H1 (cell line): Measurements from ENCODE around the gene MORC1. TPM values are rescaled to one million over a fixed set of nuclear protein-coding genes. Genes with fewer than 3 reads are reported as not detected.

Experiments used
- CTCF ChIA-PET: fragments of 300-600 bp; sonication (Branson Sonifier 250); formaldehyde crosslinking; loops from one replicate; lab custom pipeline; 2021; ENCODE audit not compliant: partially characterized antibody; lab: Charles Lee
- POLR2A ChIA-PET: fragments of 300-600 bp; sonication (Branson Sonifier 250); formaldehyde crosslinking; loops from one replicate; lab custom pipeline; 2021; ENCODE audit warnings: inconsistent platforms; ENCODE audit not compliant: partially characterized antibody; lab: Charles Lee
- DNase-seq, 2 experiments: peaks; one replicate each; pipeline versions ENCODE4 v3.0.0 to v3.0.0-alpha.2; 2010 to 2022; ENCODE audit warnings: low spot score in 2 of 2, low read depth in 1 of 2, mixed read lengths in 1 of 2
- FAIRE-seq: peaks from 2 replicates; lab custom pipeline; 2011; peaks lifted over from hg19 to GRCh38; lab: Jason Lieb, UNC
- H2AFZ ChIP-seq: 2 replicates; pipeline ENCODE4 v1.8.1; 2012; ENCODE audit warnings: low read length, inconsistent platforms
- H2AK5ac ChIP-seq: 2 replicates; pipeline ENCODE4 v1.6.1; 2013; ENCODE audit warnings: low read depth, low read length
- H2BK120ac ChIP-seq: replicated peaks from 2 replicates; pipeline ENCODE3; 2013; ENCODE audit warnings: low read depth, low read length, inconsistent platforms
- H2BK12ac ChIP-seq: 2 replicates; pipeline ENCODE4 v1.6.1; 2013; ENCODE audit warnings: low read depth, low read length
- H2BK15ac ChIP-seq: 2 replicates; pipeline ENCODE4 v1.6.1; 2013; ENCODE audit warnings: low read length
- H2BK20ac ChIP-seq: 2 replicates; pipeline ENCODE4 v1.6.1; 2013; ENCODE audit warnings: low read length
- H2BK5ac ChIP-seq: 2 replicates; pipeline ENCODE4 v1.6.1; 2013; ENCODE audit warnings: low read depth, low read length
- H3K14ac ChIP-seq: 2 replicates; pipeline ENCODE4 v1.6.1; 2013; ENCODE audit warnings: inconsistent platforms; ENCODE audit not compliant: insufficient read length
- H3K18ac ChIP-seq: 2 replicates; pipeline ENCODE4 v1.6.1; 2013; ENCODE audit warnings: low read length; ENCODE audit errors: extremely low read depth
- H3K23ac ChIP-seq: 2 replicates; pipeline ENCODE4 v1.6.1; 2013; ENCODE audit warnings: inconsistent platforms; ENCODE audit not compliant: insufficient read length
- H3K23me2 ChIP-seq: 2 replicates; pipeline ENCODE4 v1.6.1; 2013; ENCODE audit warnings: low read depth, low read length
- H3K27ac ChIP-seq: 2 replicates; pipeline ENCODE4 v1.6.1; 2011; ENCODE audit warnings: low read depth, low read length, inconsistent platforms
- H3K27me3 ChIP-seq, 4 experiments: replicated peaks in 1 of 4; 1 replicate in 1 of 4; 2 replicates in 3 of 4; pipeline versions ENCODE4 v1.6.1 to v1.8.1; 2011 to 2013; ENCODE audit warnings: low read length in 3 of 4, mild to moderate bottlenecking in 3 of 4, inconsistent platforms in 2 of 4, mixed read lengths in 2 of 4, moderate library complexity in 1 of 4; ENCODE audit not compliant: control insufficient read depth in 3 of 4, insufficient read depth in 3 of 4; ENCODE audit errors: extremely low read depth in 1 of 4
- H3K36me3 ChIP-seq, 4 experiments: 2 replicates each; pipeline versions ENCODE4 v1.6.1 to v1.8.1; 2011 to 2013; ENCODE audit warnings: mild to moderate bottlenecking in 4 of 4, low read length in 3 of 4, moderate library complexity in 2 of 4, control low read depth in 1 of 4, inconsistent platforms in 1 of 4; ENCODE audit not compliant: insufficient read depth in 4 of 4, control insufficient read depth in 2 of 4
- H3K4ac ChIP-seq: replicated peaks from 2 replicates; pipeline ENCODE3; 2013; ENCODE audit warnings: low read length, low read depth, mixed read lengths, inconsistent platforms; ENCODE audit not compliant: insufficient read length
- H3K4me1 ChIP-seq, 4 experiments: replicated peaks in 1 of 4; 1 replicate in 1 of 4; 2 replicates in 3 of 4; pipeline versions ENCODE4 v1.6.1 to v1.8.1; 2011 to 2013; ENCODE audit warnings: low read length in 3 of 4, inconsistent platforms in 2 of 4, mixed read lengths in 1 of 4; ENCODE audit not compliant: insufficient read depth in 4 of 4, control insufficient read depth in 3 of 4
- H3K4me2 ChIP-seq, 2 experiments: 2 replicates each; pipeline versions ENCODE4 v1.6.1 to v1.8.1; 2011 to 2013; ENCODE audit warnings: low read depth in 2 of 2, low read length in 2 of 2, control low read depth in 1 of 2, inconsistent platforms in 1 of 2, mild to moderate bottlenecking in 1 of 2; ENCODE audit not compliant: insufficient read depth in 1 of 2
- H3K4me3 ChIP-seq, 4 experiments: fragments of 200-600, 300-600 bp in 1 of 4; sonication (generic), shearing (Covaris generic), sonication (Bioruptor Twin) in 1 of 4; 2 replicates each; pipeline versions ENCODE4 v1.5.1 to v1.8.1; 2011 to 2016; ENCODE audit warnings: low read length in 4 of 4, low read depth in 3 of 4, control low read depth in 2 of 4, inconsistent platforms in 2 of 4, mild to moderate bottlenecking in 2 of 4, mixed read lengths in 1 of 4, moderate library complexity in 1 of 4; ENCODE audit not compliant: insufficient read depth in 2 of 4; ENCODE audit errors: extremely low read depth in 1 of 4
- H3K56ac ChIP-seq: replicated peaks from 2 replicates; pipeline ENCODE3; 2013; ENCODE audit warnings: low read depth, mild to moderate bottlenecking, mixed read lengths, low read length, inconsistent platforms; ENCODE audit not compliant: insufficient read length
- H3K79me1 ChIP-seq: 2 replicates; pipeline ENCODE4 v1.6.1; 2013; ENCODE audit warnings: low read depth, low read length, control low read depth
- H3K79me2 ChIP-seq, 2 experiments: 2 replicates each; pipeline versions ENCODE4 v1.6.1 to v1.8.1; 2012 to 2013; ENCODE audit warnings: low read length in 2 of 2, mild to moderate bottlenecking in 2 of 2, inconsistent platforms in 1 of 2; ENCODE audit not compliant: insufficient read depth in 2 of 2, control insufficient read depth in 1 of 2
- H3K9ac ChIP-seq, 4 experiments: replicated peaks in 1 of 4; 1 replicate in 1 of 4; 2 replicates in 3 of 4; pipeline versions ENCODE4 v1.6.1 to v1.8.1; 2011 to 2013; ENCODE audit warnings: low read depth in 3 of 4, low read length in 3 of 4, control low read depth in 2 of 4, mild to moderate bottlenecking in 2 of 4, moderate library complexity in 2 of 4, inconsistent platforms in 1 of 4; ENCODE audit errors: extremely low read depth in 1 of 4
- H3K9me3 ChIP-seq, 2 experiments: 2 replicates each; pipeline versions ENCODE4 v1.6.1 to v1.8.1; 2012 to 2013; ENCODE audit warnings: mild to moderate bottlenecking in 2 of 2, moderate library complexity in 2 of 2, control low read depth in 1 of 2, inconsistent platforms in 1 of 2, low read depth in 1 of 2, low read length in 1 of 2, mixed read lengths in 1 of 2; ENCODE audit not compliant: insufficient read depth in 2 of 2
- H4K20me1 ChIP-seq, 2 experiments: replicated peaks in 1 of 2; 2 replicates each; pipeline versions ENCODE3 to v1.8.1; 2011 to 2013; ENCODE audit warnings: inconsistent platforms in 2 of 2, low read length in 2 of 2, mild to moderate bottlenecking in 1 of 2; ENCODE audit not compliant: insufficient read depth in 2 of 2, control insufficient read depth in 1 of 2
- H4K5ac ChIP-seq: 2 replicates; pipeline ENCODE4 v1.6.1; 2013; ENCODE audit warnings: low read length, low read depth, mixed read lengths, inconsistent platforms; ENCODE audit not compliant: insufficient read length
- H4K8ac ChIP-seq: 2 replicates; pipeline ENCODE4 v1.8.0; 2013; ENCODE audit warnings: mild to moderate bottlenecking, moderate library complexity, low read length, inconsistent platforms; ENCODE audit not compliant: insufficient read depth; ENCODE audit errors: extremely low read depth
- H4K91ac ChIP-seq: replicated peaks from 2 replicates; pipeline ENCODE3; 2013; ENCODE audit warnings: low read length, mixed read lengths, inconsistent platforms; ENCODE audit not compliant: insufficient read length
- ASH2L ChIP-seq: fragments of 200-600, 300-600 bp; sonication (generic); IDR thresholded peaks from one replicate; pipeline ENCODE4 v1.7.1; 2017; ENCODE audit warnings: low read length
- CEBPB ChIP-seq: IDR thresholded peaks from 2 replicates; pipeline ENCODE4 v1.6.1; 2012; ENCODE audit warnings: low read depth, low read length
- CTBP2 ChIP-seq: IDR thresholded peaks from 2 replicates; pipeline ENCODE4 v1.7.0; 2011; ENCODE audit warnings: borderline replicate concordance, mild to moderate bottlenecking, moderate library complexity, mixed read lengths, low read length; ENCODE audit not compliant: insufficient read depth, insufficient read length
- JUN ChIP-seq: IDR thresholded peaks from 2 replicates; pipeline ENCODE4 v1.6.1; 2011; ENCODE audit warnings: low read depth, mild to moderate bottlenecking, improper control_type of control experiment, low read length
- NANOG ChIP-seq: IDR thresholded peaks from 2 replicates; pipeline ENCODE4 v1.6.1; 2011; ENCODE audit warnings: low read length, low read depth, mild to moderate bottlenecking, inconsistent platforms; ENCODE audit not compliant: insufficient read depth, poor library complexity, severe bottlenecking
- NRF1 ChIP-seq: IDR thresholded peaks from 2 replicates; pipeline ENCODE4 v1.6.1; 2011; ENCODE audit warnings: mild to moderate bottlenecking, low read depth, low read length, improper control_type of control experiment
- POLR2A ChIP-seq, 2 experiments: IDR thresholded peaks; 1 replicate in 1 of 2; 2 replicates in 1 of 2; pipeline ENCODE4 v1.6.1; 2011; ENCODE audit warnings: low read depth in 2 of 2, low read length in 2 of 2, mild to moderate bottlenecking in 2 of 2; ENCODE audit errors: control extremely low read depth in 1 of 2
- POLR2AphosphoS5 ChIP-seq: IDR thresholded peaks from 2 replicates; pipeline ENCODE4 v1.6.1; 2011; ENCODE audit warnings: low read depth, low read length
- RXRA ChIP-seq: IDR thresholded peaks from 2 replicates; pipeline ENCODE4 v1.6.1; 2011; ENCODE audit warnings: low read depth, mild to moderate bottlenecking, low read length, moderate library complexity; ENCODE audit not compliant: insufficient read depth
- SP2 ChIP-seq: IDR thresholded peaks from 2 replicates; pipeline ENCODE4 v1.6.1; 2012; ENCODE audit warnings: mild to moderate bottlenecking, low read length, inconsistent platforms
- SP4 ChIP-seq: IDR thresholded peaks from 2 replicates; pipeline ENCODE4 v1.6.1; 2012; ENCODE audit warnings: low read length, inconsistent platforms
- TEAD4 ChIP-seq: IDR thresholded peaks from 2 replicates; pipeline ENCODE4 v1.6.1; 2012; ENCODE audit warnings: low read depth, low read length, inconsistent platforms, mixed read lengths
- ZNF274 ChIP-seq: IDR thresholded peaks from 2 replicates; pipeline ENCODE4 v1.7.0; 2012; ENCODE audit warnings: low read length, borderline replicate concordance; ENCODE audit errors: extremely low read depth
- WGBS, 2 experiments: shearing (Covaris generic) in 1 of 2; methylation state at CpG; one replicate each; pipeline versions ENCODE4 v1.1.6 to v1.1.7; 2013 to 2015; ENCODE audit warnings: low lambda C conversion rate in 2 of 2, mixed read lengths in 2 of 2, inconsistent platforms in 1 of 2, low coverage in 1 of 2, missing lambda C conversion rate in 1 of 2; ENCODE audit not compliant: insufficient replicate concordance in 2 of 2, insufficient coverage in 1 of 2, insufficient read length in 1 of 2; ENCODE audit errors: extremely low coverage in 1 of 2, missing lambda C conversion rate in 1 of 2; 5-methylcytosine and 5-hydroxymethylcytosine counted together
- polyA plus RNA-seq, 7 experiments: library from polyadenylated mRNA; depleted of rRNA in 3 of 7; stranded (reverse) in 5 of 7; unstranded in 2 of 7; fragments of >200 nt in 5 of 7; fragments of 200-250 nt in 2 of 7; gene quantifications; 1 replicate in 5 of 7; 2 replicates in 1 of 7; 4 replicates in 1 of 7; pipeline versions ENCODE4 v1.2.1 to v1.2.3, GENCODE V29; 2011 to 2013; ENCODE audit warnings: missing spikeins in 2 of 7, mixed read lengths in 2 of 7
- total RNA-seq: library from RNA; stranded (reverse); fragmentation: NEBNext Ultra II Directional; extraction: Animal tissue kit (Norgen Biotek cat#: 25700); gene quantifications from 2 replicates; pipeline ENCODE4 v1.2.1, GENCODE V29; 2021
- TF ChIP-seq, protein P1 (sequence below): IDR thresholded peaks from 2 replicates; pipeline ENCODE4 v1.6.1; 2012; ENCODE audit warnings: inconsistent platforms

Gene MORC1
- total and polyA plus RNA-seq, 2 of the 8 experiments (the other 6 are each of a cell fraction or from before 2014, with no cell fraction given): not detected

DNA sequence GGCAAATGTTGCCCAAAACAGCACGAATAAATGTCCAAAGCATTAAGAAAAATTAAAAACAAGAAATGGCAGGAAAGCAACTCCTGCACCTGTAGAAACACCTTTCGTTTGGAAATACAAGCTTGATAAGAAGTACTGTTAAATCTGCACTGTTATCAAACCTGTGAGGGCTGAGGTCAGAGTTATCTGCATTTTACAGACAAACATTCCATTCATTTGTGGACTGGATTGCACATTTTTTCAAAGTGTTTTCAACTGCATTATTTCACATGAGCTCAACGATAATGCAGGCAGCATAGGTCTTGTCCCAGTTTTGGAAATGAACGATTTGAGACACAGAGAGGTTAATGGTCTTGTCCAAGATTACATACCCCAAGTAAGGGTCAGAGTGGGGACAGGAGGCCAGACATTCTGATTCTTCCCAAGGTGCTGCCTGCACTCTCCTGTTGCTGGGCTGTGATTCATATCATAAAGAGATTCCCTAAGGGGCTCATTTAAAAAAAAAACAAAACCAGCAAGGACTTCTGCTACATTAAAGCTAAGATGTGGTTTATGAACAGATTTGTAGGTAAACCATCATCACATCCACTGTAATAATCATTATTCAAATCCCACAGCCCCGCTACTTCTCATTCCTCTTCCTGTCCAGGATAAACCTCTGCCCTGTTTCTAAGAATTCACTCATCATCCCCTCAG is 177.2 kb downstream of the MORC1 start:
- Histone ChIP-seq H3K23ac (no peak overlapping the region), H2BK5ac (no peak overlapping the region), H3K4me1 (no peaks in the 10 kb centered on the region; a peak in 1 of 7 replicates), H3K4me2 (no peak overlapping the region), H3K27me3 (no peaks in the 10 kb centered on the region), H3K27ac (no peak overlapping the region), H2BK20ac (no peak overlapping the region), H3K4me3 (no peak overlapping the region), H2BK120ac (no peak overlapping the region), H4K91ac (no peak overlapping the region), H3K23me2 (no peaks in the 10 kb centered on the region), H2AFZ (no peak overlapping the region), H3K36me3 (no peaks in the 10 kb centered on the region), H3K14ac (no peak overlapping the region), H2AK5ac (no peak overlapping the region), H2BK12ac (no peak overlapping the region), H3K9ac (no peak overlapping the region), H3K9me3 (no peaks in the 10 kb centered on the region), H4K5ac (no peak overlapping the region), H3K79me2 (no peaks in the 10 kb centered on the region), H3K4ac (no peak overlapping the region), H3K56ac (no peak overlapping the region), H4K20me1 (no peaks in the 10 kb centered on the region), H3K79me1 (no peaks in the 10 kb centered on the region), H3K18ac (no peak overlapping the region), H4K8ac (no peak overlapping the region), H2BK15ac (no peak overlapping the region)
- POLR2A ChIA-PET: no interaction called here
- CTCF ChIA-PET: interaction anchor here (1.2 to 1.3 kb wide), 3 partner anchors 14 to 123 kb away, joined by 3 to 6 read pairs (median 3); no protein-coding TSS in a partner anchor
- FAIRE-seq (no peak), DNase-seq (no peak)
- WGBS, 2 experiments: 89% methylated on average over 5 of the region's 5 CpGs; no CpG with 5 or more reads in 1 of the 2 experiments
- TF ChIP-seq SP2 (no peak), CTBP2 (no peak), SP4 (no peak), POLR2A (IDR thresholded peaks at IDR 0.05; ENCODE audit: control extremely low read depth in 1 of 2, low read depth in 2 of 2, low read length in 2 of 2) (no peak), ZNF274 (no peak), RXRA (no peak), POLR2AphosphoS5 (no peak), NANOG (no peak), JUN (no peak), CEBPB (no peak), TEAD4 (no peak), NRF1 (no peak), ASH2L (no peak)
- TF ChIP-seq, protein P1, sequence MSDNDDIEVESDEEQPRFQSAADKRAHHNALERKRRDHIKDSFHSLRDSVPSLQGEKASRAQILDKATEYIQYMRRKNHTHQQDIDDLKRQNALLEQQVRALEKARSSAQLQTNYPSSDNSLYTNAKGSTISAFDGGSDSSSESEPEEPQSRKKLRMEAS: no peak
